ENCODE data around the gene RELT. TPM values are rescaled to one million over a fixed set of nuclear protein-coding genes. Genes with fewer than 3 reads are reported as not detected.
A peak's percentile ranks its signal among the peaks of the same experiment; 100 is the strongest.
"Not testable (repeated sequence)": the region's sequence is repeated elsewhere in the genome, so short reads cannot be mapped to it uniquely, and the experiment has no call there.

The RELT gene
- total RNA-seq, 1 experiment from 2014 or later, result 24.5 TPM

DNA sequence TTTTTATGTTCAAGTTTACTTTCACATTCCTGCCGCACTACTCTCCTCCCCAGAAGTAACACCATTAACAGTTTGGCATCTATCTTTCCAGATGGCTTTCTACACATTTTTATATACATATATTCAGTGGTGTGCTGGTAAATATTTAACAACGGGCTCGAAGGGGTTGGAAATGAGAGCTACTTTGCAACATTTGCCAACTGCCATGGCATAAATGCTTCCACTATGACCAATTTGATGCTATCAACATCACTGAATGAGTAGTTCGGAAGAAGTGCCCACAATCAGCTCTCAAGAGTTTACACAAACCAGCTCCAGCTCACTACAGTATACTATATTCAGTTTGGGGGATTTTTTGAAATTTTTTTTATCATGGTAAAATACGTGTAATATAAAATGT, 55.2 kb downstream of the RELT start:
- H2AFZ ChIP-seq (ENCODE audit: low read length), result no peak overlapping the region
- H4K20me1 ChIP-seq (ENCODE audit: low read length), result no peaks in the 10 kb centered on the region
- no peak for TF ChIP-seq EZH2phosphoT487 (IDR thresholded peaks at IDR 0.05; ENCODE audit: borderline replicate concordance, low read length)
- TF ChIP-seq EZH2 (IDR thresholded peaks at IDR 0.05; ENCODE audit: low read length, unreplicated experiment), result no peak
- TF ChIP-seq, protein P1, sequence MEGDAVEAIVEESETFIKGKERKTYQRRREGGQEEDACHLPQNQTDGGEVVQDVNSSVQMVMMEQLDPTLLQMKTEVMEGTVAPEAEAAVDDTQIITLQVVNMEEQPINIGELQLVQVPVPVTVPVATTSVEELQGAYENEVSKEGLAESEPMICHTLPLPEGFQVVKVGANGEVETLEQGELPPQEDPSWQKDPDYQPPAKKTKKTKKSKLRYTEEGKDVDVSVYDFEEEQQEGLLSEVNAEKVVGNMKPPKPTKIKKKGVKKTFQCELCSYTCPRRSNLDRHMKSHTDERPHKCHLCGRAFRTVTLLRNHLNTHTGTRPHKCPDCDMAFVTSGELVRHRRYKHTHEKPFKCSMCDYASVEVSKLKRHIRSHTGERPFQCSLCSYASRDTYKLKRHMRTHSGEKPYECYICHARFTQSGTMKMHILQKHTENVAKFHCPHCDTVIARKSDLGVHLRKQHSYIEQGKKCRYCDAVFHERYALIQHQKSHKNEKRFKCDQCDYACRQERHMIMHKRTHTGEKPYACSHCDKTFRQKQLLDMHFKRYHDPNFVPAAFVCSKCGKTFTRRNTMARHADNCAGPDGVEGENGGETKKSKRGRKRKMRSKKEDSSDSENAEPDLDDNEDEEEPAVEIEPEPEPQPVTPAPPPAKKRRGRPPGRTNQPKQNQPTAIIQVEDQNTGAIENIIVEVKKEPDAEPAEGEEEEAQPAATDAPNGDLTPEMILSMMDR (conservative IDR thresholded peaks at IDR 0.05; ENCODE audit: low read depth, low read length), result no peak
- no peak overlapping the region for H3K4me2 ChIP-seq (ENCODE audit: low read length)
- H3K4me1 ChIP-seq (ENCODE audit: insufficient read depth, low read length), result peaks cover 22% of the 10 kb centered on the region
- H3K36me3 ChIP-seq (ENCODE audit: low read depth, low read length), result no peaks in the 10 kb centered on the region
- POLR2A ChIA-PET (ENCODE audit: unreplicated experiment), result interaction anchor here (0.6 kb wide), 1 partner anchor 19 kb away, joined by 20 read pairs; no protein-coding TSS in a partner anchor
- H3K9me3 ChIP-seq (ENCODE audit: low read length), result no peaks in the 10 kb centered on the region
- CTCF ChIA-PET, result no interaction called here
- DNase-seq, result peak; percentile 49
- H3K79me2 ChIP-seq (ENCODE audit: low read length), result no peaks in the 10 kb centered on the region
- intact Hi-C loops (cut with micrococcal nuclease), result no loop called here
- no TSS peak for BruUV-seq (replicated peaks)
- H3K9ac ChIP-seq (ENCODE audit: low read length), result no peak overlapping the region
- H3K27me3 ChIP-seq (ENCODE audit: low read length), result no peaks in the 10 kb centered on the region
- H3K4me3 ChIP-seq (ENCODE audit: low read length), result no peak overlapping the region
- no peak overlapping the region for H3K27ac ChIP-seq (ENCODE audit: low read length)
- no peaks in the 10 kb centered on the region for H3K9me2 ChIP-seq (replicated peaks; ENCODE audit: low read length)
- no peak for ATAC-seq
- no peaks in the 10 kb centered on the region for H3F3A ChIP-seq (ENCODE audit: low read length, unreplicated experiment)

DNA sequence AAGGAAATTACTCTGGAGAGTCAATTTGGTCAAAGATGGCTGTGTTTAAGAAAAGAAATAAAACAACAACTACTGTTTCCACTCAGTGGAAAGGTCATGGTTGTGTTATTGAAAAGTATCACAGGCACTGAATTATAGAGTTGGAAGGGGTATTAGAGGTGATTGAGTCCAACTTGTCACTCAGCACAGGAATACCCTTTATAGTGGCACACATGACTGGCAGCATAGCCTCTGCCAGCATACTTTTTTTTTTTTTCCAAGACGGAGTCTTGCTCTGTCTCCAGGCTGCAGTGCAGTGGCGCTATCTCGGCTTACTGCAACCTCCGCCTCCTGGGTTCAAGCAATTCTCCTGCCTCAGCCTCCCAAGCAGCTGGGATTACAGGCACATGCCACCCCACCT, 60.7 kb downstream of the RELT start:
- intact Hi-C loops (cut with micrococcal nuclease); DNase-seq; H3K4me2 ChIP-seq (ENCODE audit: low read length); H3K79me2 ChIP-seq (ENCODE audit: low read length); ATAC-seq; H3K4me3 ChIP-seq (ENCODE audit: low read length); H3F3A ChIP-seq (ENCODE audit: low read length, unreplicated experiment); H3K27me3 ChIP-seq (ENCODE audit: low read length); H2AFZ ChIP-seq (ENCODE audit: low read length); H3K9me2 ChIP-seq (replicated peaks; ENCODE audit: low read length); H3K9ac ChIP-seq (ENCODE audit: low read length); POLR2A ChIA-PET (ENCODE audit: unreplicated experiment); H3K9me3 ChIP-seq (ENCODE audit: low read length); CTCF ChIA-PET; H3K27ac ChIP-seq (ENCODE audit: low read length); BruUV-seq (replicated peaks); H3K36me3 ChIP-seq (ENCODE audit: low read depth, low read length); H3K4me1 ChIP-seq (ENCODE audit: insufficient read depth, low read length); H4K20me1 ChIP-seq (ENCODE audit: low read length): not testable (repeated sequence)

DNA sequence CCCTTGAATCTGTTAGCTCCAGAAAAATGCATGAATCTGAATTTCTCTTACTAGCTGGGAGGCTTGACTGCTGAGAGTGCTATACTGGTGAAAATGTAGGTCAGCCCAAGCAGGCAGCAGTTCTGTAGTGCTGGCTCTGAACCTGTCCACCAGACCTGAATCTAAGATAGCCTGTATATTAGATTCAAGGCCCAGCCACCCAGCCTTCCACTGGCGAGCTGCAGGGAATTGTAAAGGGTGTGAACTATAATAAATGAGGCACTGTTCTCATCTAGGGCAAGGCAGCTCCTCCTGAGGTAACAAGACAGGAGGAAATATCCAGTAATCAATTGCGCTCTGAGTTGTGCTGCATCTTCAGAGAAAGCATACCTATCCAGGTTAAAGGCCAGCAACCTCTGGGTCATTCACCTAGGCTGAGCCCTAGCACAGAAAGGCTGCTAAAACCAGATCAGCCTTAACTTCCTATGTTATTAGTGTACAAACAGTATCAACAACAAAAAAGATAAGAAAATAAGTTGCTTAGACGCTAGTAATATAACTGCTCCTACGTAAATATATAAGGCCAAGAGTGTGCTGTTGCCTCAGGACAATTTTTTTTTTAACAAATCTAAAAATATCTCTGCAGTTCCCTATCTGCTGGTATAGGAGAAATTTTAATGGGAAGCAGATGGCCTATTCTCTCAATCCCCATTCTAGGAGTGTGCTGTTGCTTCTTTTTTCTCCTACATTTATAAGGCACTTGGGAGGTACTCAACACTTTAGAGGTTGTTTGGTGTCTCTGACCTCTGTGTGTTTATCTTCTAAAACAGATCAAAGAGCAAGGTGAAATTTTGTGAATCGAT, 63.0 kb downstream of the RELT start:
- Histone ChIP-seq H3K4me2 (ENCODE audit: low read length) (no peak overlapping the region), H3K4me1 (ENCODE audit: insufficient read depth, low read length) (no peaks in the 10 kb centered on the region), H3K9me2 (replicated peaks; ENCODE audit: low read length) (no peaks in the 10 kb centered on the region), H3K27ac (ENCODE audit: low read length) (no peak overlapping the region), H2AFZ (ENCODE audit: low read length) (no peak overlapping the region), H3K9ac (ENCODE audit: low read length) (no peak overlapping the region), H3K79me2 (ENCODE audit: low read length) (no peaks in the 10 kb centered on the region), H3K9me3 (ENCODE audit: low read length) (no peaks in the 10 kb centered on the region), H3K36me3 (ENCODE audit: low read depth, low read length) (no peaks in the 10 kb centered on the region), H4K20me1 (ENCODE audit: low read length) (no peaks in the 10 kb centered on the region), H3K4me3 (ENCODE audit: low read length) (no peak overlapping the region), H3F3A (ENCODE audit: low read length, unreplicated experiment) (no peaks in the 10 kb centered on the region), H3K27me3 (ENCODE audit: low read length) (no peaks in the 10 kb centered on the region)
- no peak for DNase-seq
- no TSS peak for BruUV-seq (replicated peaks)
- intact Hi-C loops (cut with micrococcal nuclease), result no loop called here
- TF ChIP-seq EZH2phosphoT487 (IDR thresholded peaks at IDR 0.05; ENCODE audit: borderline replicate concordance, low read length), result no peak
- TF ChIP-seq, protein P1 (conservative IDR thresholded peaks at IDR 0.05; ENCODE audit: low read depth, low read length), result no peak
- TF ChIP-seq EZH2 (IDR thresholded peaks at IDR 0.05; ENCODE audit: low read length, unreplicated experiment), result no peak
- no peak for ATAC-seq
- POLR2A ChIA-PET (ENCODE audit: unreplicated experiment), result no interaction called here
- CTCF ChIA-PET, result interaction anchor here (0.6 kb wide), 1 partner anchor 132 kb away, joined by 8 read pairs; no protein-coding TSS in a partner anchor

Measured in PC-3 (cell line).